Measurements from ENCODE around the gene INO80. TPM values are rescaled to one million over a fixed set of nuclear protein-coding genes. Genes with fewer than 3 reads are reported as not detected.

Gene INO80
- total RNA-seq, 4 donors from 2014 or later = 15.2 to 24.8 (median 22.3) TPM

DNA sequence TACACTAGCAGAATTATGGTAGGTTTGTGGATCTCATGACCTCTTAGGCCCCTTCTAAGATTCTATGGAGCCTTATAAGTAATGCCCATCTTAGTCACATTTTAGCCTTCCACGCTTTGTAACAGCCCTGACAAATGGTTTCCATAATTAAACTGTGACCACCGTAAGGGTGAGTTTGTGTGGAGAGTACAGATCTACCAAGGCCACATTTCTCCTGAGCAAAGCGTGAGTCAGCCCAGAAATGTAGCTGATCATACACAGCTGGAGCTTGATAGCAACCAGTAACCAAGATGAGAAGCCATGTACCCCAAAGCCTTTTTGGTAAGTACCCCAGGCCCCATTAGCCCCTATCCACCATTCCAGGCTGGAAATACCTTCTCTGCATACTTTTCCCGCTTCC is 131.1 kb downstream of the INO80 start:
- Histone ChIP-seq H3K4me3 (no peak overlapping the region), H3K4me1 (no peaks in the 10 kb centered on the region), H3K27me3 (no peaks in the 10 kb centered on the region), H3K27ac (no peak overlapping the region), H3K9me3 (no peaks in the 10 kb centered on the region), H3K36me3 (peaks cover 37 to 97% (median 72%) of the 10 kb centered on the region in 3 donors)
- DNase-seq = no peak
- intact Hi-C loops (cut with DNase I) = no loop called here
- TF ChIP-seq, protein P1, sequence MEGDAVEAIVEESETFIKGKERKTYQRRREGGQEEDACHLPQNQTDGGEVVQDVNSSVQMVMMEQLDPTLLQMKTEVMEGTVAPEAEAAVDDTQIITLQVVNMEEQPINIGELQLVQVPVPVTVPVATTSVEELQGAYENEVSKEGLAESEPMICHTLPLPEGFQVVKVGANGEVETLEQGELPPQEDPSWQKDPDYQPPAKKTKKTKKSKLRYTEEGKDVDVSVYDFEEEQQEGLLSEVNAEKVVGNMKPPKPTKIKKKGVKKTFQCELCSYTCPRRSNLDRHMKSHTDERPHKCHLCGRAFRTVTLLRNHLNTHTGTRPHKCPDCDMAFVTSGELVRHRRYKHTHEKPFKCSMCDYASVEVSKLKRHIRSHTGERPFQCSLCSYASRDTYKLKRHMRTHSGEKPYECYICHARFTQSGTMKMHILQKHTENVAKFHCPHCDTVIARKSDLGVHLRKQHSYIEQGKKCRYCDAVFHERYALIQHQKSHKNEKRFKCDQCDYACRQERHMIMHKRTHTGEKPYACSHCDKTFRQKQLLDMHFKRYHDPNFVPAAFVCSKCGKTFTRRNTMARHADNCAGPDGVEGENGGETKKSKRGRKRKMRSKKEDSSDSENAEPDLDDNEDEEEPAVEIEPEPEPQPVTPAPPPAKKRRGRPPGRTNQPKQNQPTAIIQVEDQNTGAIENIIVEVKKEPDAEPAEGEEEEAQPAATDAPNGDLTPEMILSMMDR (IDR thresholded peaks at IDR 0.05) = no peak
- no peak for TF ChIP-seq POLR2A (IDR thresholded peaks at IDR 0.05)
- WGBS, 2 donors = 90 to 96% methylated on average over 3 to 4 of the region's 4 CpGs

DNA sequence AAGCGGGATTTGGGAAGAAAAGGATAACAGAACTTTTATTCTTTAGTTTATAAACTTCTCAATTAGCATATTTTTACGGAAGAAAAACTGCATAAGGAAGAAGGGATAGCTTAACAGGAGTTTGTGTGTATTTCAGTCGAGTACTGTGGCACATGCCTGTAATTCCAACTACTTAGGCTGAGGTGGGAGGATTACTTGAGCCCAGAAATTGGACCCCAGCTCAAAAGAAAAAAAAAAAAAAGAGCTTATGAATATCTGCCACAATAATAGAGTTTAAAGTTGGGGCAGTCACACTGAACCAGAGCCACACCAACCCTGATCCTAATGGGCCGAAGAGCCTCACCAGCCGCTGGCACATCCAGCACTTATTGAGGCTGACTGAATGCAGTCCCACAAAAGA is 131.7 kb downstream of the INO80 start:
- peaks cover 43 to 100% (median 78%) of the 10 kb centered on the region in 3 donors for H3K36me3 ChIP-seq
- intact Hi-C loops (cut with DNase I) = no loop called here
- no peaks in the 10 kb centered on the region for H3K27me3 ChIP-seq
- no peak for DNase-seq
- no peaks in the 10 kb centered on the region for H3K4me1 ChIP-seq
- TF ChIP-seq, protein P1 (IDR thresholded peaks at IDR 0.05) = no peak
- TF ChIP-seq POLR2A (IDR thresholded peaks at IDR 0.05) = no peak
- no peak overlapping the region for H3K4me3 ChIP-seq
- H3K9me3 ChIP-seq = no peaks in the 10 kb centered on the region
- 91 to 95% methylated on average over 5 of the region's 5 CpGs for WGBS, 2 donors
- no peak overlapping the region for H3K27ac ChIP-seq

DNA sequence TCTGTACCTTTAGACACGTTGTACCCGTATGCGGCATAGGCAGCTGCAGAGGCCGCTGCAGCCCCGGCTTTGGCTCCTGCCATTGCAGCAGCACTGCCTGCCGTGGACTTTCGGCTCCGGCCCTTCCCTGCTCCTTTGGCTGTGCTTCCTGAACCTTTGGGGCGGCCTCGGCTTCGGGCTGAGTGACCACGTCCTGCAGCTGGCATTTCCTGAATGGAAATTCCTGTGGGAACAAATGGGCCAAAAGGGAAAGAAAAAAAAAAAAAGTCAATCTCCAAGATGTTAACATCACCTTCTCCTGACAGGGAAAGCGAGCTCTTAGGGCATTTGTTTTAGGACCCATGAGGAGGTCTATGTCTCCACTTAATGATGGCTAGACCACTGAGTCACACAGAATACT is 133.2 kb downstream of the INO80 start:
- no peak for TF ChIP-seq POLR2A (IDR thresholded peaks at IDR 0.05)
- TF ChIP-seq, protein P1 (IDR thresholded peaks at IDR 0.05) = no peak

DNA sequence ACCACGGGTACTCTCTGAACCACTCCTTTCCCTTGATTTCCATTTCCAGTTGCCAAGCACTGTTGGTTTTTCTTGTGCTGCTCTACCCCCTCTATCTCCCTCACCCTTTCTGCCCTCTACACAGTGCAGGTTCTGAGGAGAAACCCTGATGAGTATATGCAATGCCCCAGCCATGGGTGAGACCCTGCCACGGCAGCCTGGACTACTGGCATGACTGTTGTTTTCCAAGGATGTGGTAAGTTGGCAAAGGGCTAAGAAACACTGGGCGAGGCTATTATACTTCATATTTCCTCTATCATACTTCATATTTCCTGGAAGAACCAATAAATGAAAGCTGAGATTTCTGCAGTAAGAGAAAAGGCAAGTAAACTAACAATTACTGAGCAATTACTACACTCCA is 134.9 kb downstream of the INO80 start:
- no peak for DNase-seq

More for the DNA sequence above, 133.2 kb downstream of the INO80 start:
- Histone ChIP-seq H3K4me1 (no peaks in the 10 kb centered on the region), H3K4me3 (no peak overlapping the region), H3K36me3 (peaks cover 55 to 100% (median 91%) of the 10 kb centered on the region in 3 donors), H3K9me3 (no peaks in the 10 kb centered on the region), H3K27ac (no peak overlapping the region), H3K27me3 (no peaks in the 10 kb centered on the region)
- intact Hi-C loops (cut with DNase I) = no loop called here
- 65 to 94% methylated on average over 9 to 13 of the region's 13 CpGs for WGBS, 2 donors
- DNase-seq = no peak

DNA sequence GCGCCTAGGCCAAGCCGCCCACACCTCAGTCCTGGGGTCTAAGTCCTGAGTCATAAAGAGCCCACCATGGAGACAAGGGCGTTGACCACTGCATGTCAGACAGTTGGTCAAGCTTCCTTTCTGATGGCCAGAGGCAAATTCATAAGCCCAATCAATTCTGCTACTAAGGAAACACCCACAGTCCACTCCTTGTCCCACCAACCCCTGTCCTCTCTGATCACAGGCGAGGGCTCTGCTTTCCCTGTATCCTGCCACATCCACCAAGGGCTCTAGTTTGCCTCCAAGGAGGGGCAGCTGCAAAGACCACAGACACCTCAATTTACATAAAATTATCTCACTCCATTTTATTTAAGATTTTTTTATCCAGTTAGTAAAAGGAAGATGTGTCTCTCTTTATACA is 137.5 kb downstream of the INO80 start:
- Histone ChIP-seq H3K9me3 (no peaks in the 10 kb centered on the region), H3K4me3 (no peak overlapping the region), H3K36me3 (peaks cover 43 to 83% (median 61%) of the 10 kb centered on the region in 3 donors), H3K27me3 (no peaks in the 10 kb centered on the region), H3K4me1 (no peaks in the 10 kb centered on the region), H3K27ac (no peak overlapping the region)
- DNase-seq = no peak
- 95 to 97% methylated on average over 4 of the region's 4 CpGs for WGBS, 2 donors
- no peak for TF ChIP-seq POLR2A (IDR thresholded peaks at IDR 0.05)
- TF ChIP-seq, protein P1 (IDR thresholded peaks at IDR 0.05) = no peak
- intact Hi-C loops (cut with DNase I) = no loop called here

More for the DNA sequence above, 134.9 kb downstream of the INO80 start:
- Histone ChIP-seq H3K27ac (no peak overlapping the region), H3K27me3 (no peaks in the 10 kb centered on the region), H3K36me3 (peaks cover 51 to 100% (median 81%) of the 10 kb centered on the region in 3 donors), H3K9me3 (no peaks in the 10 kb centered on the region), H3K4me1 (no peaks in the 10 kb centered on the region), H3K4me3 (no peak overlapping the region)
- no peak for TF ChIP-seq POLR2A (IDR thresholded peaks at IDR 0.05)
- TF ChIP-seq, protein P1 (IDR thresholded peaks at IDR 0.05) = no peak
- intact Hi-C loops (cut with DNase I) = no loop called here
- 60 to 65% methylated on average over 3 of the region's 3 CpGs for WGBS, 2 donors
